Stimulated activated effector memory CD8-positive, alpha-beta T cell treated with anti-CD3 and anti-CD28 coated beads, Interleukin-12 subunit alpha, Interleukin-12 subunit beta, amount 100 ng/mL, for 72 hours (primary cell): ENCODE data around the gene FOXO6.

ENCODE experiments used
- ATAC-seq: fragments of 150-1000 bp; cut with Tn5 transposase; 2 replicates; pipeline ENCODE4 v1.10.0; 2021
- DNase-seq, 2 donors: peaks; one replicate each; pipeline ENCODE4 v3.0.0; 2021 to 2022; ENCODE audit warnings: low spot score in 2 of 2
- H3K27ac Mint-ChIP-seq: one replicate; pipeline ENCODE4 v1.8.0; 2022; ENCODE audit warnings: mild to moderate bottlenecking, mixed read lengths
- H3K36me3 Mint-ChIP-seq: one replicate; pipeline ENCODE4 v1.8.0; 2022; ENCODE audit warnings: mild to moderate bottlenecking, mixed read lengths
- H3K4me1 Mint-ChIP-seq: one replicate; pipeline ENCODE4 v1.8.0; 2022; ENCODE audit warnings: mixed read lengths
- H3K4me3 Mint-ChIP-seq: one replicate; pipeline ENCODE4 v1.8.0; 2022; ENCODE audit warnings: mild to moderate bottlenecking, mixed read lengths
- H3K9me3 Mint-ChIP-seq: one replicate; pipeline ENCODE4 v1.8.0; 2022; ENCODE audit warnings: mixed read lengths

Gene FOXO6

DNA sequence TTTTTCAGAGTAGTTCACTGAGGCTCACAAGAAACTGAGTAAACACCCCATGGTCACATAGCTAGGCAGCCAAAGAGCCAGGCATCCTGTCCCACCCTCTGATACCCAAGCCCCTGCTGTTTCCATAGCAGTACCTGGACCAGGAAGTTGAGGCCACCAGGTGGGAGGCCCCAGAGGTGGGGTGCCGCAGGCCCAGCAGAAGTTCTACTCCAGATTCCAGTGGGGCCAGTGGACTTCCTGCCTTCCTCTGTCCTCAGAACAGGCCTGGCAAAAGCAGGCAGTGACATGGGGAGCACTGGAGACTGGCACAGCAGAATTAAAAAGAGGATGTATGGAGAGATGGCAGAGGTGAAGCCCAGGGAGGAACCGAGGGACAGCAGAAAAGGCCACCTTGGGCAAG lies 19.0 kb downstream of the FOXO6 start:
- ATAC-seq = no peak
- no peak overlapping the region for H3K27ac Mint-ChIP-seq
- no peaks in the 10 kb centered on the region for H3K36me3 Mint-ChIP-seq
- DNase-seq = no peak
- peak overlapping the region; percentile 64 for H3K4me3 Mint-ChIP-seq
- H3K9me3 Mint-ChIP-seq = no peaks in the 10 kb centered on the region
- H3K4me1 Mint-ChIP-seq = peaks cover 22% of the 10 kb centered on the region

DNA sequence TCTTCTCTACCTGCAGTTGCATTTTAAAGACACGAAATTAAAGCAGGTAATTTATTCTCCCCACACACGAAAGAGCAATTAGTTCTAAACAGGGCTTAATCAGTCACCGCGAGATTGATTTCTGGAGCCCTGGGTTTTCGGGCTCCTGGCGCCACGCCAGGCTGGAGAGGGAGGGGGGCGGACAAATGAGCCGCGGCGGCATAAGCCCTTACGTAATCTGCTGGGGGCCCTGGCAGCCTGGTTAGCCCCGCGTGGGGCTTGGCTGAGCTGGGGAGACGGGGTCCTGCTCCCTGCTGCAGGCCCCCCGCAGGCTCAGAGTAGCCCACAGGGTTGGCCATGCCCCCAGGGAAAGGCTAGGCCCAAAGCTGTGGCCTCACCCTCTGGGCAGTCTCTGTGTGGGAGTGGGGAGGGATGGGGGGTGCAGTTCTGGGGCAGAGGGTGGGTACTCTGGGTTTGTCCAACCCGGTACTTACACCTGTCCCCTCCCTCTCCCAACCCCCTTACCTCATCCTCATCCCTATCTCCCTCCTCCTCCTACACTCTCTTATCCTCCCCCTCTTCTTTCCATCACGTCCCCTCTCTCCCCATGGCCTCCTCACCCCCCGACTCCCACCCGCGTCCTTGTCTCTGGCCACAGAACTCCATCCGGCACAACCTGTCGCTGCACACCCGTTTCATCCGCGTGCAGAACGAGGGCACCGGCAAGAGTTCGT lies 19.9 kb downstream of the FOXO6 start:
- no peak for DNase-seq
- Mint-ChIP-seq H3K27ac (no peak overlapping the region), H3K36me3 (no peaks in the 10 kb centered on the region), H3K9me3 (no peaks in the 10 kb centered on the region), H3K4me3 (peak overlapping the region; percentile 64), H3K4me1 (peaks cover 22% of the 10 kb centered on the region)
- no peak for ATAC-seq

DNA sequence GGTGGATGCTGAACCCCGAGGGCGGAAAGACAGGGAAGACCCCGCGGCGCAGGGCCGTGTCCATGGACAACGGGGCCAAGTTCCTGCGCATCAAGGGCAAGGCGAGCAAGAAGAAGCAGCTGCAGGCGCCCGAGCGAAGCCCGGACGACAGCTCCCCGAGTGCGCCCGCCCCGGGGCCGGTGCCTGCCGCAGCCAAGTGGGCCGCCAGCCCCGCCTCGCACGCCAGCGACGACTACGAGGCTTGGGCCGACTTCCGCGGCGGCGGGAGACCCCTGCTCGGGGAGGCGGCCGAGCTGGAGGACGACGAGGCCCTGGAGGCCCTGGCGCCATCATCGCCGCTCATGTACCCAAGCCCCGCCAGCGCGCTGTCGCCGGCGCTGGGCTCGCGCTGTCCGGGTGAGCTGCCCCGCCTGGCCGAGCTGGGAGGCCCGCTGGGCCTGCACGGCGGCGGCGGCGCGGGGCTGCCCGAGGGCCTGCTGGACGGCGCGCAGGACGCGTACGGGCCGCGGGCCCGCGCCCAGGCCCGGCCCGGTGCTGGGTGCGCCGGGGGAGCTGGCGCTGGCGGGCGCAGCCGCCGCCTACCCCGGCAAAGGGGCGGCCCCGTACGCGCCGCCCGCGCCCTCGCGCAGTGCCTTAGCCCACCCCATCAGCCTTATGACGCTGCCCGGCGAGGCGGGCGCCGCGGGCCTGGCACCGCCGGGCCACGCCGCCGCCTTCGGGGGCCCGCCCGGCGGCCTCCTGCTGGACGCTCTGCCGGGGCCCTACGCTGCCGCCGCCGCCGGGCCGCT lies 20.7 kb downstream of the FOXO6 start:
- ATAC-seq (peak; percentile 86), DNase-seq (peak in 1 of 2 donors; percentile 30)
- Mint-ChIP-seq H3K4me1 (peaks cover 22% of the 10 kb centered on the region), H3K4me3 (peak overlapping the region; percentile 72), H3K27ac (no peak overlapping the region), H3K36me3 (no peaks in the 10 kb centered on the region), H3K9me3 (no peaks in the 10 kb centered on the region)

DNA sequence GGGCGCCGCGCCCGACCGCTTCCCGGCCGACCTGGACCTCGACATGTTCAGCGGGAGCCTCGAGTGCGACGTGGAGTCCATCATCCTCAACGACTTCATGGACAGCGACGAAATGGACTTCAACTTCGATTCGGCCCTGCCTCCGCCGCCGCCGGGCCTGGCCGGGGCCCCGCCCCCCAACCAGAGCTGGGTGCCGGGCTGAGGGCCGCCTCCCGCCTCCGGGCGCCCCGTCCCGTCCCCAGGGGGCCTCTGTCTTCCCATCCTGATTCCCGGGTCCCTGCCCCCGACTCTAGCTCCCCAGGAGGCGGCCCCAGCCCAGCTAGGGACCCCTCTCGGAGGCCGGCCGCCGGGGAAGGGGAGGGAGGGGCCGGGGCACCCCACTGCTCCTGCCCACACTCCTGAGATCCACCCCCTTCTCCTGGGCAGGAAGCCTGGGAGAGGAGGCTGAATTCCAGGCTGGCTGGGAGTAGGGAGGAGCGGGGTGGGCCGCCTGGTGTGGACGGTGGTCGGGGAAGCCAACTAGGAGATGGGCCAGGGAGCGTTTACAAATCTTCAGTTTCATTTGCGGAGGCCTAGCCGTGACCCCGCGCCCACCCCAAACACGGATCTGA lies 21.4 kb downstream of the FOXO6 start:
- H3K9me3 Mint-ChIP-seq = no peaks in the 10 kb centered on the region
- H3K4me3 Mint-ChIP-seq = peak overlapping the region; percentile 72
- H3K36me3 Mint-ChIP-seq = no peaks in the 10 kb centered on the region
- no peak overlapping the region for H3K27ac Mint-ChIP-seq
- DNase-seq (no peak), ATAC-seq (peak; percentile 1)
- peaks cover 22% of the 10 kb centered on the region for H3K4me1 Mint-ChIP-seq

DNA sequence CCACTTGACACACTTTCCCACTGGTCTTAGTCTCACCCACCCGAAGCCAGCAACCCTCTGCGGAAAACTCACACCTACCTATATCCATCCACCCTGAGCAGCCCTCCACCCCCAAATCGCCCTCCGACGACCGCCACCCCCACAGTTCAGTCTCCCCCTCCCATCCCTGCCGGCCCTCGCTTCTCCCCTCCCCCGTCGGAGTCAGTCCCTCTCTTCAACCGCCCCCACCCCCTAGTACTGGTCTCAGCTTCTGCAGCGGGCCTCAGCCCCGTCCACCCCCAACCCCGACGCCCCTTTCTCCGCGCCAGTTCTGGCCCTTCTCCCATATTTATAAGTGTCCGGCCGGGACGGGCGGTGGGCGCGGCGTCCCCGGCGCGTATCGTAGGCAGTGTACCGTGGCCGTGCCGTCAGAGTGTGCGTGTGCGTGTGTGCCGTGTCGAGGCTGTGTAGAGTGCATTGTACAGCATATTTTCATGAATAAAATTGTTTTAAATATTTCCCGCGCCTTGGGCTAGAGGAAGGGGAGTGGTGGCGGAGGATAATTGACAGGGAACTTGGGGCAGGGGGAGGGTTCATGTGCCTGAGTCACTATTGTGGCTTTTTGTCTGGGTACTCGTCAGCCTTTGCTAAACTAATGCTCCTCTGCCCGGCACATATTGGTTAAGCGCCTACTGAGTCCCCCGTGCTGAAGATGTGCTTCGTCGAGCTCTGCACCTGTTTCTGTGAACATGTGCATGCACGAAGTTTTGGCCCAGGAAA lies 22.0 kb downstream of the FOXO6 start:
- DNase-seq = no peak
- ATAC-seq = peak; percentile 77
- Mint-ChIP-seq H3K4me1 (peaks cover 22% of the 10 kb centered on the region), H3K27ac (no peak overlapping the region), H3K9me3 (no peaks in the 10 kb centered on the region), H3K36me3 (no peaks in the 10 kb centered on the region), H3K4me3 (peak overlapping the region; percentile 72)

DNA sequence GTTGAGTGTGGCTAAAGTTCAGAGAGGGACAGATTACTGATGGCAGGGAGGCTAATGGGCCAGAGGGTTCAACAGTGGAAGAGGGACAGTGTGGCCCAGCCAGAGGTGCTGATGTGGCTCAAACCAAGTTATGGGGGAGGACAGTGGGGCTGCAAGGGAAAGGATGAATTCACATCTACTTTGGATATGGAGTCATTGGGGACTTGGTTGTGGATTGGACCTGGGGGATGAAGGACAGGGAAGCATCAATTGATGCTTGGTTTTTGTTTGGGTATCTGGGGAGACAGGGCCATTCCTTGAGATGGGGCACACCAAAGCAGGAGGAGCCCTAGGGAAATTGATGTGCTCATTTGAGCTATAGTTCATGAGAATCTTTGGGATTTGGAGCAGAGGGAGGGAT lies 23.3 kb downstream of the FOXO6 start:
- H3K4me3 Mint-ChIP-seq = no peak overlapping the region
- no peaks in the 10 kb centered on the region for H3K9me3 Mint-ChIP-seq

DNA sequence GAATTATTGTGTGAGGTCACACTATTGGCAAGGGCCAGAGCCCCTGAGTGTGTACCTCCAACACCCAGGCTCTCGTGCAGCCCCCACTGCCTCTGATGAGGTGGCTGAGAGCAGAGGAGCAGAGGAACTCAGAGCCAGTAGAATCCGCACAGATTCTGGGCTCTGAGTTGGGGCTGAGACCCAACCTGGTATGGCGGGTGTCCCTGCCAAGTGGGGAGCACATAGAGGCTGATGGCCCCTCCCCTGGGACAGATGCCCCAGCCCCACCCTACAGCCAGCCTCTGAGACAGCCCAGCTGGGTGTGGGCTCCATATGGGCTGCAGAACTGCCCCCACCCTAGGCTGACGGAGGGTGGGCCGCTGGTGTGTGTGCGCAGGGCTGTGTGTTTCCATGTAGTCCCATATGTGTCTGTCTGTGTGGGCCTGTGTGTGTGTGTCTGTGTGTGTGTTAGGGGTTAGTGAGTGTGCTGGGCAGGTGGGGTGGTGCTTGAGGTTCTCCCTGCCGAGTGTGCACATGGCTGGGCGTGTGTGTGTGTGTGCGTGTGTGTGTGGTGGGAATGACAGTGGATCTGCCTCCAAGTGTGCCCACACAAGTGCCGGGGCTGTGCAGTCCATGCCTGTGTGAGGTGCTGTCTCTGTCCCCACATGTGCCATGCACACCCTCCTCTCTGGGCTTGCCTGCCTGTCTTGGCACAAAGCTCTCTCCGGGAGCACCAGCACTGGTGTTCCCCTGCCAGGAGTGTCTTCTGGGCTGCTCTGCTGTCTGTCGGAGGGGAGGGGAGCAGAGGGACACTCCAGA lies 24.4 kb downstream of the FOXO6 start:
- no peak overlapping the region for H3K27ac Mint-ChIP-seq
- no peaks in the 10 kb centered on the region for H3K9me3 Mint-ChIP-seq
- ATAC-seq (no peak), DNase-seq (no peak)
- no peaks in the 10 kb centered on the region for H3K36me3 Mint-ChIP-seq
- H3K4me1 Mint-ChIP-seq = peaks cover 15% of the 10 kb centered on the region
- H3K4me3 Mint-ChIP-seq = no peak overlapping the region

More for the DNA sequence above, 23.3 kb downstream of the FOXO6 start:
- DNase-seq (no peak), ATAC-seq (no peak)
- Mint-ChIP-seq H3K36me3 (no peaks in the 10 kb centered on the region), H3K27ac (no peak overlapping the region), H3K4me1 (peaks cover 22% of the 10 kb centered on the region)

DNA sequence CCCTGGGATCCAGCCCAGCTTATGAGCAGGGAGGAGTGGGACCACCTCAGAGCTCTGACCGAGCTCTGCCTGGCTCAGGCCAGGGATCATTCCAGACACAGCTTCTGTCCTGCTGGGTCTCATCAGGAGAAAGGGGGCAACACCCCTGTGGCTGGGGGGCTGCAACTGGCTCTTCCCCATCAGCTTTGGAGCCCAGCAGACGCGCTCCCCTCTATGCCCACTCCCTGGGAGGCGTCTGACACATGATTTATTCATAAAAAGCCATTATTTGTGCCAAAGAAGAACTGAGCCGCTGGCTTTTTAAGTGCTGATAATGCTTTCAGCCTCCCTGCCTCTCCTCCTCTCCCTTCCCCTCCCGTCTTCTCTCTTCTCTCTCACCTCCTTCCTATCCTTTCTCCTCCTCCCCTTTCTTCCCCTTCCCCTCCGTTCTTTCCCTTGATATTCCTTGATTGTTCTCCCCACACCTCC lies 25.0 kb downstream of the FOXO6 start:
- no peak overlapping the region for H3K27ac Mint-ChIP-seq
- H3K36me3 Mint-ChIP-seq = no peaks in the 10 kb centered on the region
- no peak overlapping the region for H3K4me3 Mint-ChIP-seq
- no peaks in the 10 kb centered on the region for H3K9me3 Mint-ChIP-seq
- DNase-seq = no peak
- peaks cover 15% of the 10 kb centered on the region for H3K4me1 Mint-ChIP-seq
- ATAC-seq = no peak

DNA sequence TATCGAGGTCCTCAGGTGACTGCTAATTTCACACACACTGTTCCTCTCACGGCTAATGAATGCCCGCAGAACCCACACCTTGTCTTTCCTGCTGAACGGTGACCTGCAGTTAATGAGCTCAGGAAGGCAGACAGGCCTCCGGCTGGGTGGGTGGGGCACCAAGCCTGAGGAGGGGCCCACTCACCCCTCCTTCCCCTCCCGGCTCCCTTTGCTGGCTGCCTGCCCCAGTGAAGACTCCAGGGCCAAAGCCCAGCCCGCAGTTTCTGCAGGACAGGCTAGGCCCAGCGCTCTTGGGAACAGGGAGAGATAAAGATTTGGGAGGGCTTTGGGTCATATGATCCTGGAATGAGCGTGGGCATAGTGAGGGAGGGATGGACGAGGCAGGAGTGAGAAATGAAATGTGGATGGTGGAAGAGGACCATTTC lies 26.4 kb downstream of the FOXO6 start:
- no peak overlapping the region for H3K27ac Mint-ChIP-seq
- H3K36me3 Mint-ChIP-seq = no peaks in the 10 kb centered on the region
- H3K4me3 Mint-ChIP-seq = no peak overlapping the region
- H3K4me1 Mint-ChIP-seq = peaks cover 12% of the 10 kb centered on the region
- DNase-seq (no peak), ATAC-seq (no peak)
- H3K9me3 Mint-ChIP-seq = no peaks in the 10 kb centered on the region

DNA sequence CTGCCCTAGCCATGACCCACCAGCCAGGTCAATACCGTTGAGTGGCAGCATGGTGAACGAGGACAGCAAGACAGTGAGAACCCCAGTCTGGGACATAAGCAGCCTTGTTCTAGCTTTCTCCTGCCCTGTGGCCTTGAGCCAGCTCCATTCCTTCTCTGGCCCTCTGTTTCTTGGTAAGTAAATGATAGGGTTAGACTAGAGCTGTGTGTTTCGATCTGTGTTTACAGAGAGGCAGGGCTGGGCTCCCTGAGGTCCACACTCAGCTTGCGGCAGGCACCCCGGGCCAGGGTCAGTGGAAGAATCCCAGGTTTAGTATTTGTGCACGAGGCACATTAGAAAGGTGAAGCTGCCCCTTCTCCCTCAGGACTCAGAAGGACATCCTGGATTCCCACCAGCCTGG lies 27.3 kb downstream of the FOXO6 start:
- H3K36me3 Mint-ChIP-seq = no peaks in the 10 kb centered on the region
- H3K9me3 Mint-ChIP-seq = no peaks in the 10 kb centered on the region
- H3K4me3 Mint-ChIP-seq = no peak overlapping the region
- ATAC-seq = no peak
- H3K4me1 Mint-ChIP-seq = peaks cover 4% of the 10 kb centered on the region
- H3K27ac Mint-ChIP-seq = no peak overlapping the region
- no peak for DNase-seq

DNA sequence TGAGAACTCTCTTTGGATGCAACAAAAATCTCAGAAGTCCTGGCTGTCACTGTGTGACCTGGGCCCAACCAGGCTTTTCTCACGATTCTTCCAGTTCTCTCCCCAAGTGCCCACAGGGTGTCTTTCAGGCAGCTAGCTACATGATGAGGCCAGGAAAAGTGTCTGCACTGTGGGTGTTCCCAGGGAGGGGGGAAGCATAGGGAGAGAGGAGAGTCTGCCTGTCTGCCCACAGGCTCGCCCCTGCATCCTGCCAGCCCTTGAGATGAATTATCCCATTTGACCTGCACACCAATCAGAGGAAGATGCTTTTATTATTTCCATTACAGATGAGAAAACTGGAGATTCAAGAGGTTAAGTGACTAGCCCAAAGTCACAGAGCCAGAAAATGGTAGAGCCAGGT lies 27.8 kb downstream of the FOXO6 start:
- ATAC-seq = no peak
- H3K4me1 Mint-ChIP-seq = no peaks in the 10 kb centered on the region
- H3K4me3 Mint-ChIP-seq = no peak overlapping the region
- no peak overlapping the region for H3K27ac Mint-ChIP-seq
- no peaks in the 10 kb centered on the region for H3K36me3 Mint-ChIP-seq
- DNase-seq = no peak
- no peaks in the 10 kb centered on the region for H3K9me3 Mint-ChIP-seq

DNA sequence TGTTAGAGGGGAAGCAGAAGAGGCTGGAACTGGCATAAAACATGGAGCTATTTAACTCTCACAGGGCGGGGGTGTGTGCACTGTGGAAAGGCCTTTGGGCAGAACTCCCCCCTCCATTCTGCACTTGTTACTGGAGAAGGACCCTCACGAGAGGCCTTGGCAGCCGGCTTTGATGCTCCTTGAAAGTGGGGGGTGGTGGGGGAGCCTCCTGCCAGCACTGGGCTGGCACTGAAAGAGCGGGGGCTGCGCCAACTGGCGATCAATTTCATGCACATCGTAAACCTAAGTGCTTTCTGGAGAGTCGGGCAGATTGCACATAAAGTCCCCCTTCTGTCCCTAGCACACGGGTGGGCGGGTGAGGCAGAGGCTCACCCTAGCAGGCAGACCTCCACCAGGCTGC lies 28.9 kb downstream of the FOXO6 start:
- H3K4me3 Mint-ChIP-seq = no peak overlapping the region
- ATAC-seq (no peak), DNase-seq (no peak)
- H3K9me3 Mint-ChIP-seq = no peaks in the 10 kb centered on the region
- no peaks in the 10 kb centered on the region for H3K36me3 Mint-ChIP-seq
- H3K27ac Mint-ChIP-seq = no peak overlapping the region
- H3K4me1 Mint-ChIP-seq = peaks cover 4% of the 10 kb centered on the region

DNA sequence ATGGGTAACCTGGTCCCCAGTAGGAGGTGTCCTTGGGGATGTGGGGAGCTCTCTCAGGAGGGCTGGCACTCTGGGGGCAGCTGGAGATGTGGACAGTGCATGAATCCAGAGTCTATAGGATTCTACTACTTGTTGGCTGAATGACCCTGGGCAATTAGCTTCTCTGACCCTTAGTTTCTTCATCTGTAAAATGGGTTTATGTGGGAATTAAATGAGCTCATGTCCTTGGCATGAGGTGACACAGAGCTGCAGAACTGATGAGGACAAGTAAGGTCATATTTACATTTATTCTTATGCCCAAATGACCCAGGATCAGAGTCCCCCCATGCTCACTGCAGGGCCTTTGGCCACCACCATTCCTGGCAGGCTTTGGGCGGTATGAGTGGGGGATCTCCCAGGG lies 29.3 kb downstream of the FOXO6 start:
- H3K9me3 Mint-ChIP-seq = no peaks in the 10 kb centered on the region
- H3K4me3 Mint-ChIP-seq = no peak overlapping the region
- H3K4me1 Mint-ChIP-seq = peaks cover 8% of the 10 kb centered on the region
- DNase-seq (no peak), ATAC-seq (no peak)
- no peak overlapping the region for H3K27ac Mint-ChIP-seq
- H3K36me3 Mint-ChIP-seq = no peaks in the 10 kb centered on the region

DNA sequence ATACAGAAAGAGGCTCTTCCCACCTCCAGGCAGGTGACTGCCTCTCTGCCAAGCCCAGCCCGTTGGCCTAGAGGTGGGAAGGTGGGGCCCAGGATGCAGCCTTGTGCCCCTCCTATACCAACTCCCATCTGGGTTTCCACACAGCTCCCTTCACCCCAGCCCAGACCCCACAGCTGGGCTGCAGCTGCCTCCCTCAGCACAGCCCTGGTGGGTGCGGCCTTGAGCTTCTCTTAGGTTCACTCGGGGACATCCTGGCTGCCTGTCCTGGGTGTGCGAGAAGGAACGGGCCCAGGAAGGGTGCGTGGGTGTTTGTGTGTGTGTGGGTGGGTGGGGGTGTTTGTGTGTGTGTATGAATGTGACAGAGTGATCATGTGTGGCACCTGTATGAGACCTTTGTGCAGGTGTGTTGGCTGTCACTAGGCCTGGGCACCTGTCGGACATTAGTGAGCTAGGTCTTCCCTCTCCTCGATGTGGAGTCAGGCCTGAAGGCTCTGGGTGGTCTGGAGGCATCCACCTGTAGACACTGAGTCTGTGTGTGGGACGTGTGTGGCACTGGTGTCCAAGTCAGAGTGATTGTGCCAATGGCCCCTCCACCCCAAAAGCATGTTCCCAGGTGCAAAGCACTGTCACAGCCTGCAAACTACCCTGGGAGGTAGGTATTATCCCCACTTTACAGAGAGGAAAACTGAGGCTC lies 30.7 kb downstream of the FOXO6 start:
- no peaks in the 10 kb centered on the region for H3K36me3 Mint-ChIP-seq
- ATAC-seq = no peak
- H3K9me3 Mint-ChIP-seq = no peaks in the 10 kb centered on the region
- H3K4me1 Mint-ChIP-seq = peaks cover 15% of the 10 kb centered on the region
- no peak for DNase-seq
- no peak overlapping the region for H3K27ac Mint-ChIP-seq
- H3K4me3 Mint-ChIP-seq = no peak overlapping the region
